ENCODE results near the gene ABHD16B.

ABHD16B gene

DNA sequence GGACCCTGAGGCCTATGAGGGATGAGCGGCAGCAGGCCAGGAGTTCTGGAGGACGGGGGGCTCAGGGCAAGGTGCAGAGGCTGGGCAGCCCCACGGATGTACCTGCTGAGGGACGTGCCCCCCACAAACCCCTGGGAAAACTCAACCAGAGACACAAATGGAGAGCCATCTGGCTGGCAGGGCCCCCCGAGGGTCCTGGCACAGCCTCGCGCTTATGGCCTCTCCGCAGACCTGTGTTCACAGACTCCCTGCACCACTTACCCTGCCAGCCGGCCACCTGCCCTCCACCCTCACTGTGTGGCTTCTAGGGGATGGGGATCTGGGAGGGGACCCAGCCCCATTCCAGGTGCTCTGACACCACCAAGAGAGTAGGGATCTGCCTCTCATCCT lies 26.8 kb upstream of the ABHD16B start:
- Histone ChIP-seq H3K4me2 (ENCODE audit: low read length) (no peak overlapping the region), H3K9me2 (ENCODE audit: low read depth, low read length) (no peaks in the 10 kb centered on the region), H3F3A (ENCODE audit: insufficient read depth, low read length) (no peaks in the 10 kb centered on the region), H3K79me2 (ENCODE audit: insufficient read depth, low read length) (no peaks in the 10 kb centered on the region), H3K4me1 (ENCODE audit: insufficient read depth, low read length, severe bottlenecking) (peaks cover 5% of the 10 kb centered on the region), H3K4me3 (ENCODE audit: low read depth, low read length, poor library complexity, severe bottlenecking) (no peak overlapping the region), H3K36me3 (ENCODE audit: insufficient read depth, low read length) (no peaks in the 10 kb centered on the region), H2AFZ (ENCODE audit: low read length) (no peak overlapping the region), H3K27me3 (ENCODE audit: insufficient read depth, low read length) (0 out of 2 replicates have a peak, but pooled peaks cover 3% of the 10 kb centered on the region), H4K20me1 (ENCODE audit: insufficient read depth, low read length) (no peaks in the 10 kb centered on the region), H3K9me3 (ENCODE audit: low read length) (no peaks in the 10 kb centered on the region), H3K9ac (ENCODE audit: low read length) (no peak overlapping the region), H3K27ac (ENCODE audit: low read depth, low read length, poor library complexity, severe bottlenecking) (no peak overlapping the region)
- TF ChIP-seq, protein P1, sequence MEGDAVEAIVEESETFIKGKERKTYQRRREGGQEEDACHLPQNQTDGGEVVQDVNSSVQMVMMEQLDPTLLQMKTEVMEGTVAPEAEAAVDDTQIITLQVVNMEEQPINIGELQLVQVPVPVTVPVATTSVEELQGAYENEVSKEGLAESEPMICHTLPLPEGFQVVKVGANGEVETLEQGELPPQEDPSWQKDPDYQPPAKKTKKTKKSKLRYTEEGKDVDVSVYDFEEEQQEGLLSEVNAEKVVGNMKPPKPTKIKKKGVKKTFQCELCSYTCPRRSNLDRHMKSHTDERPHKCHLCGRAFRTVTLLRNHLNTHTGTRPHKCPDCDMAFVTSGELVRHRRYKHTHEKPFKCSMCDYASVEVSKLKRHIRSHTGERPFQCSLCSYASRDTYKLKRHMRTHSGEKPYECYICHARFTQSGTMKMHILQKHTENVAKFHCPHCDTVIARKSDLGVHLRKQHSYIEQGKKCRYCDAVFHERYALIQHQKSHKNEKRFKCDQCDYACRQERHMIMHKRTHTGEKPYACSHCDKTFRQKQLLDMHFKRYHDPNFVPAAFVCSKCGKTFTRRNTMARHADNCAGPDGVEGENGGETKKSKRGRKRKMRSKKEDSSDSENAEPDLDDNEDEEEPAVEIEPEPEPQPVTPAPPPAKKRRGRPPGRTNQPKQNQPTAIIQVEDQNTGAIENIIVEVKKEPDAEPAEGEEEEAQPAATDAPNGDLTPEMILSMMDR (IDR thresholded peaks at IDR 0.05; ENCODE audit: low read length): no peak
- TF ChIP-seq EZH2 (IDR thresholded peaks at IDR 0.05; ENCODE audit: borderline replicate concordance, low read length): no peak

DNA sequence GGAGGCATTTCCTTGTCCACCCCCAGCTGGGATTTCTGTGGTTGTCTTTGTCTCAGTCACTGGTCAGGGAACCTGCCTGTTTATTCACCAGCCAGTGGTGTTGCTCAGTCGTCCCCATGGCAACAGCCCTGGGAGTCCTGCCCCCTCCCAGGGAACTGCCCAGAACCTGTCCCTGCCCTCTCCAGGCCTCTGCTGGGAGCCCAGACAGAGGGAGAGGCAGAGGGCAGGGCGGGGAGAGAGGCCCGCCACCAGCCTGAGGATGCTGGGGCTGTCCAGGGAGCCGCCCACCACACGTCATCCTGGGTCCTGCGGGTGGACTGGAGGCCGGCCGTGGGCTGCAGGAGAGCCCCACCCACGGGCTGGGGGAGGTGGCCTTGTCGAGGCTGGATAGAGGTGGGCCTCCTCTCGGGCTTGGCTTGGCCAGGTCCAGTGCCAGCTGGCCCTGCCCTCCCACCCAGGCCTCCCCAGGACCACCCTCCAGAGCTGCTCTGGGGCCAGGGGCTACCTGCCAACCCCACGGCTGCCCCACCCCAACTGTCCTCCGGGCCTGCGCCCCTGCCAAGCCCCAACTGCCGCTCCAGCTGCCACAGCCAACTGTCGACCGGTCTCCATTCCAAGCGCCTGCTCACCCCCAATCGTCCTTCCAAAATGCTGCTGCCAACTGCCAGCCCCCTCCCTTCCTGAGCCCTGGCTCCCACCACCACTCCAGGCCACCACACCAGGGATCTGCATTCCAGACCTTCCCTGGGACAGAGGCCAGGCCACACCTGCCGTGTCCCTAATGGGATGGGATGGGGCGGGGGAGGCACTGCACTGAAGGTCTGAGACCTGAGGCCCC lies 26.1 kb upstream of the ABHD16B start:
- no peaks in the 10 kb centered on the region for H3K27me3 ChIP-seq (ENCODE audit: insufficient read depth, low read length)
- H4K20me1 ChIP-seq (ENCODE audit: insufficient read depth, low read length): no peaks in the 10 kb centered on the region
- no peak overlapping the region for H3K4me3 ChIP-seq (ENCODE audit: low read depth, low read length, poor library complexity, severe bottlenecking)
- no peaks in the 10 kb centered on the region for H3K9me3 ChIP-seq (ENCODE audit: low read length)
- H2AFZ ChIP-seq (ENCODE audit: low read length): no peak overlapping the region
- no peaks in the 10 kb centered on the region for H3K36me3 ChIP-seq (ENCODE audit: insufficient read depth, low read length)
- no peaks in the 10 kb centered on the region for H3K4me1 ChIP-seq (ENCODE audit: insufficient read depth, low read length, severe bottlenecking)
- TF ChIP-seq, protein P1 (IDR thresholded peaks at IDR 0.05; ENCODE audit: low read length): no peak
- TF ChIP-seq EZH2 (IDR thresholded peaks at IDR 0.05; ENCODE audit: borderline replicate concordance, low read length): no peak
- H3K79me2 ChIP-seq (ENCODE audit: insufficient read depth, low read length): no peaks in the 10 kb centered on the region
- H3K9me2 ChIP-seq (ENCODE audit: low read depth, low read length): no peaks in the 10 kb centered on the region
- no peak overlapping the region for H3K4me2 ChIP-seq (ENCODE audit: low read length)
- H3K9ac ChIP-seq (ENCODE audit: low read length): no peak overlapping the region
- no peaks in the 10 kb centered on the region for H3F3A ChIP-seq (ENCODE audit: insufficient read depth, low read length)
- no peak overlapping the region for H3K27ac ChIP-seq (ENCODE audit: low read depth, low read length, poor library complexity, severe bottlenecking)

DNA sequence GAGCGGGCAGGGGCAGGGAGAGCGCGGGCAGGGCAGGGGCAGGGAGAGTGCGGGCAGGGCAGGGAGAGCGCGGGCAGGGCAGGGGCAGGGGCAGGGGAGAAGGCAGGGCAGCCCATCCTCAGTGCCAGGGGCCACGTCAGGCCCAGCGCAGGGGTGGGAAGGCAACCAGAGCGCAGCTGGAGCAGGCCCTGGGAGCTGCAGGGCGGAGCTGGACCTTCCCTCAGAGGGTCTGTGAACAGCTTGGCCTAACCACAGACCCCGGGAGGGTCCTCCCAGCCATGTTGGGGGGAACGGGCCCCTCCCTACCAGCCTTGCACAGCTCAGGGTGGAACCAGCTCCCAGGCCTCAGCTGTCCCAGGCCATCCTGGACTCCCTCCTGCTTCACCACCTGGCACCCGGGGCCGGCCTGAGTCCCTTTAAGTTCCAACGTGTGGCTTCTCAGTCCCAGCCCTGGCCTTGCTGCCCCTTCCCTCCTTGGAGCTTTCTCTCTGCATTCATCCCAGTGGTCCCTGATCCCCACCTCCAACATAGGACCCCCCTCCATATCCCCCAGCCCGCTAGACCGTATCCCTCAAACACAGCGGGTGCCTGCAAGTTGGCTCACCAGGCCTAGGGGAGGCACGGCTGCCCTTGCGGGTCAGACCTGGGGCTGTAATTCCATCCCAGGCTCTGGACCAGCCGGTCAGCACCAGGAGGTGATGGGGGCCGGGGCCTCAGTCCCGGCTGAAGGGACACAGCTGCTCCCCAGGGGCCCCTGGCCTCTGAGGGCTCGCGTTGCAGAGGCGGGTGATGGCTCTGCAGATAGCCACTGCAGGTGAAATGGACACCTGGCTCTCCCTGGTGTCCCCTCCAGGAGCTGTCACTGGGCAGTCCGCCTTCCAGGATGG lies 24.6 kb upstream of the ABHD16B start:
- Histone ChIP-seq H3K9ac (ENCODE audit: low read length) (no peak overlapping the region), H3K9me2 (ENCODE audit: low read depth, low read length) (no peaks in the 10 kb centered on the region), H3K4me2 (ENCODE audit: low read length) (no peak overlapping the region), H2AFZ (ENCODE audit: low read length) (no peak overlapping the region), H3K36me3 (ENCODE audit: insufficient read depth, low read length) (no peaks in the 10 kb centered on the region), H3K79me2 (ENCODE audit: insufficient read depth, low read length) (no peaks in the 10 kb centered on the region), H3K4me3 (ENCODE audit: low read depth, low read length, poor library complexity, severe bottlenecking) (no peak overlapping the region), H3K27me3 (ENCODE audit: insufficient read depth, low read length) (0 out of 2 replicates have a peak, but pooled peaks cover 4% of the 10 kb centered on the region), H3F3A (ENCODE audit: insufficient read depth, low read length) (no peaks in the 10 kb centered on the region), H3K27ac (ENCODE audit: low read depth, low read length, poor library complexity, severe bottlenecking) (no peak overlapping the region), H4K20me1 (ENCODE audit: insufficient read depth, low read length) (no peaks in the 10 kb centered on the region), H3K9me3 (ENCODE audit: low read length) (no peaks in the 10 kb centered on the region), H3K4me1 (ENCODE audit: insufficient read depth, low read length, severe bottlenecking) (no peaks in the 10 kb centered on the region)
- TF ChIP-seq EZH2 (IDR thresholded peaks at IDR 0.05; ENCODE audit: borderline replicate concordance, low read length): no peak
